Stimulated activated CD8-positive, alpha-beta memory T cell treated with anti-CD3 and anti-CD28 coated beads, Interleukin-4, amount 100 ng/mL, for 1 hour (primary cell): ENCODE data around the gene AARS1.
"Not testable (repeated sequence)": the region's sequence is repeated elsewhere in the genome, so short reads cannot be mapped to it uniquely, and the experiment has no call there.

Experiments used
- DNase-seq, 2 donors: peaks; one replicate each; pipeline ENCODE4 v3.0.0-alpha.2; 2020; ENCODE audit warnings: low read depth in 2 of 2, low spot score in 1 of 2

The AARS1 gene

DNA sequence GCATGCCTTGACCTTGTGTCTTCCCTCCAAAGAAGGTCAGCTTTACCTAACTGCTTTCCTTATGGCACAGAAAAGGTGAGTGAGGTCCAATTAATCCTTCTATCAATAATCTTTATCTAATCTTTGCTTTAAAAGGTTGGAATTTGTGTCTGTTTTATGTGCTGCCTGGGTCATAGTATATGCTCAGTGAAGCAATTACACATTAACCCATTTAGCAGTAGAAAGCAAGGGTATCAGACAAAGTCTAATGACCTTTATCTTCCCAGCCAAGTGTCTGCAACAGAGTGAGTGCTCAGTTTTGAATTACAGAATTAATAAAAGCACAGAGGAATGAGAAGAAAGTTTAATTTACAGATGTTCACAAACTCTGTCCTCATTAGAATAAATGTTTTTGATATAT lies 63.3 kb downstream of the AARS1 start:
- not testable (repeated sequence) for DNase-seq

- not testable (repeated sequence) for DNase-seq
Measured at GRCh38 chr16:70225430-70225829, 63.9 kb downstream of the AARS1 start.

GRCh38 chr16:70224645-70225044 lies 64.7 kb downstream of the AARS1 start:
- DNase-seq: not testable (repeated sequence)

DNA sequence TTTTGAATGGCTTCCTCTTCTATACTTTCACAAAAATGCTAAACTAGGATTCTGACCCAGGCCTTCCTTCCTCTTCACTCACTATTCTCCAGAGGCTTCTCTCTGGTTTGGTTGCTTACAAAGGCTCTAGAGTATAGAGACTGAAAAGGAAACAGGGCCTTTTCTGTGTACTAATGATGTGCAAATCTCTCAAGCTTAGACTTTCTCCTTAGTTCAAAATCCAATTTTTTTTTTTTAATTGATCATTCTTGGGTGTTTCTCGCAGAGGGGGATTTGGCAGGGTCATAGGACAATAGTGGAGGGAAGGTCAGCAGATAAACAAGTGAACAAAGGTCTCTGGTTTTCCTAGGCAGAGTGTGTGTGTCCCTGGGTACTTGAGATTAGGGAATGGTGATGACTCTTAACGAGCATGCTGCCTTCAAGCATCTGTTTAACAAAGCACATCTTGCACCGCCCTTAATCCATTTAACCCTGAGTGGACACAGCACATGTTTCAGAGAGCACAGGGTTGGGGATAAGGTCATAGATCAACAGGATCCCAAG lies 65.3 kb downstream of the AARS1 start:
- DNase-seq: not testable (repeated sequence)

- DNase-seq: not testable (repeated sequence)
Measured at GRCh38 chr16:70223216-70223615, 66.1 kb downstream of the AARS1 start.

GRCh38 chr16:70222574-70222973 lies 66.7 kb downstream of the AARS1 start:
- DNase-seq: not testable (repeated sequence)

DNA sequence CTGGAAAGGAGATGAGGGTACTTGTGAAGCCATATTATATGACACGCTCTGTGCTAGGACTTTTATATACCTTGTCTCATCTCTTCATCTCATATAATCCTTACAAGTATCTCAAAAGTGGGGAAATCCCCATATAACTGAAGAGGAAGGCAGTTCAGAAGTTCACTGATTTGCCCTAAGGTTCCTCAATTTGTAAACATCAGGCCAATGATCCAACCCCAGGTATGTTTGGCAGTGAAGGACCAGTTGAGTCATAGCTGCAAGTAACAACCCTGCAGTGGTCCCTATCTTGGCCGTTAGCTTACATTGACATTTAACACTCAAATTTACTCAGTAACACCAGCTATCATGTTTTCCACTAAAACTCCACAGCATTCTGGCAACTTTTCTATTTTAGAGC lies 70.7 kb downstream of the AARS1 start:
- DNase-seq: not testable (repeated sequence)

- not testable (repeated sequence) for DNase-seq
Measured at GRCh38 chr16:70206382-70206781, 82.9 kb downstream of the AARS1 start.

GRCh38 chr16:70204668-70205405 lies 84.5 kb downstream of the AARS1 start:
- not testable (repeated sequence) for DNase-seq

DNA sequence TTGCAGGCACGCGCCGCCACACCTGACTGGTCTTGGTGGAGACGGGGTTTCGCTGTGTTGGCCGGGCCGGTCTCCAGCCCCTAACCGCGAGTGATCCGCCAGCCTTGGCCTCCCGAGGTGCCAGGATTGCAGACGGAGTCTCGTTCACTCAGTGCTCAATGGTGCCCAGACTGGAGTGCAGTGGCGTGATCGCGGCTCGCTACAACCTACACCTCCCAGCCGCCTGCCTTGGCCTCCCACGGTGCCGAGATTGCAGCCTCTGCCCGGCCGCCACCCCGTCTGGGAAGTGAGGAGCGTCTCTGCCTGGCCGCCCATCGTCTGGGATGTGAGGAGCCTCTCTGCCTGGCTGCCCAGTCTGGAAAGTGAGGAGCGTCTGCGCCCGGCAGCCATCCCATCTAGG lies 85.3 kb downstream of the AARS1 start:
- not testable (repeated sequence) for DNase-seq

DNA sequence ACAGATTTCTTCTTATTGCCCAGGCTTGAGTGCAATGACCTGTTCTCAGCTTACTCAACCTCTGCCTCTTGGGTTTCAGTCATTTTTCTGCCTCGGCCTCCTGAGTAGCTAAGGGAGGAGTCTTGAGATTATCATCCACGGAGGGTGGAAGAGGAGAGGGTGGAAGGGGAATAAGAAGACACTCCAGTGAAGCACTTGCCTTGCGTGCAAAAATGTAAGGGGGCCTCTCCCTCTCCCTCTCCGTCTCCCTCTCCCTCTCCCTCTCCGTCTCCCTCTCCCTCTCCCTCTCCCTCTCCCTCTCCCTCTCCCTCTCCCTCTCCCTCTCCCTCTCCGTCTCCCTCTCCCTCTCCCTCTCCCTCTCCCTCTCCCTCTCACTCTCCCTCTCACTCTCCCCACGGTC lies 85.8 kb downstream of the AARS1 start:
- DNase-seq: not testable (repeated sequence)
